Nephron progenitor cell (in vitro differentiated cells): ENCODE data around the gene NTM.

Experiments
- DNase-seq: peaks from one replicate; pipeline ENCODE4 v3.0.0; 2021
- H3K27ac Mint-ChIP-seq: 2 replicates; pipeline ENCODE4 v1.8.0; 2021; ENCODE audit warnings: mild to moderate bottlenecking, moderate library complexity, mixed read lengths
- H3K27me3 Mint-ChIP-seq: 2 replicates; pipeline ENCODE4 v1.8.0; 2021; ENCODE audit warnings: mild to moderate bottlenecking, low read depth, mixed read lengths; ENCODE audit not compliant: poor library complexity
- H3K36me3 Mint-ChIP-seq: 2 replicates; pipeline ENCODE4 v1.8.0; 2021; ENCODE audit warnings: low read depth, mixed read lengths
- H3K4me1 Mint-ChIP-seq: 2 replicates; pipeline ENCODE4 v1.8.0; 2021; ENCODE audit warnings: mixed read lengths
- H3K4me3 Mint-ChIP-seq: 2 replicates; pipeline ENCODE4 v1.8.0; 2021; ENCODE audit warnings: mild to moderate bottlenecking, moderate library complexity, mixed read lengths
- H3K9me3 Mint-ChIP-seq: 2 replicates; pipeline ENCODE4 v1.8.0; 2021; ENCODE audit warnings: mild to moderate bottlenecking, moderate library complexity, mixed read lengths
- TF ChIP-seq, protein P1 (sequence below): fragments of 200-600 bp; sonication (generic); IDR thresholded peaks from 2 replicates; pipeline ENCODE4 v1.5.0; 2021; ENCODE audit warnings: antibody characterized with exemption

NTM gene

DNA sequence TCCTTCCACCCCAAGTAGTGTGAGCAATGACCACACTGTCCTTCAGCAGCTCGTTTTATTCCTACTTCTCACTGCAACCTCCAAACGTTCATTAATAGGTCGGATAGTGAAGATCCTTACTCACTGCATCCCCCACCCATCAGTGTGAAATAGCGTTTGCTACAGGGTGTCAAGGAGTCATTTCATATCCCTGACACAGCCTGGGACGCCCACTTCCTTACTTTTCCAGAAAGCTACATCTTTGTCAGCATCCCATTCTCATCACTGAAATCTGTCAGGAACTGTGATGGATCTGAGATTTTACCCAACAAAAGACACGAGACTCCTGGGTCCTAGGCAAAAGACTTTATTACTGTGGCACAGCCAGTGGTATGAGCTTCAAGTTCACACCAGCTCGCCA, 592.4 kb downstream of the NTM start:
- Mint-ChIP-seq H3K27me3 (peaks cover 29% of the 10 kb centered on the region), H3K4me1 (peaks cover 55% of the 10 kb centered on the region), H3K27ac (no peak overlapping the region), H3K9me3 (peaks cover 11% of the 10 kb centered on the region), H3K36me3 (peaks cover 6% of the 10 kb centered on the region), H3K4me3 (no peak overlapping the region)
- no peak for DNase-seq
- TF ChIP-seq, protein P1, sequence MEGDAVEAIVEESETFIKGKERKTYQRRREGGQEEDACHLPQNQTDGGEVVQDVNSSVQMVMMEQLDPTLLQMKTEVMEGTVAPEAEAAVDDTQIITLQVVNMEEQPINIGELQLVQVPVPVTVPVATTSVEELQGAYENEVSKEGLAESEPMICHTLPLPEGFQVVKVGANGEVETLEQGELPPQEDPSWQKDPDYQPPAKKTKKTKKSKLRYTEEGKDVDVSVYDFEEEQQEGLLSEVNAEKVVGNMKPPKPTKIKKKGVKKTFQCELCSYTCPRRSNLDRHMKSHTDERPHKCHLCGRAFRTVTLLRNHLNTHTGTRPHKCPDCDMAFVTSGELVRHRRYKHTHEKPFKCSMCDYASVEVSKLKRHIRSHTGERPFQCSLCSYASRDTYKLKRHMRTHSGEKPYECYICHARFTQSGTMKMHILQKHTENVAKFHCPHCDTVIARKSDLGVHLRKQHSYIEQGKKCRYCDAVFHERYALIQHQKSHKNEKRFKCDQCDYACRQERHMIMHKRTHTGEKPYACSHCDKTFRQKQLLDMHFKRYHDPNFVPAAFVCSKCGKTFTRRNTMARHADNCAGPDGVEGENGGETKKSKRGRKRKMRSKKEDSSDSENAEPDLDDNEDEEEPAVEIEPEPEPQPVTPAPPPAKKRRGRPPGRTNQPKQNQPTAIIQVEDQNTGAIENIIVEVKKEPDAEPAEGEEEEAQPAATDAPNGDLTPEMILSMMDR, result no peak

DNA sequence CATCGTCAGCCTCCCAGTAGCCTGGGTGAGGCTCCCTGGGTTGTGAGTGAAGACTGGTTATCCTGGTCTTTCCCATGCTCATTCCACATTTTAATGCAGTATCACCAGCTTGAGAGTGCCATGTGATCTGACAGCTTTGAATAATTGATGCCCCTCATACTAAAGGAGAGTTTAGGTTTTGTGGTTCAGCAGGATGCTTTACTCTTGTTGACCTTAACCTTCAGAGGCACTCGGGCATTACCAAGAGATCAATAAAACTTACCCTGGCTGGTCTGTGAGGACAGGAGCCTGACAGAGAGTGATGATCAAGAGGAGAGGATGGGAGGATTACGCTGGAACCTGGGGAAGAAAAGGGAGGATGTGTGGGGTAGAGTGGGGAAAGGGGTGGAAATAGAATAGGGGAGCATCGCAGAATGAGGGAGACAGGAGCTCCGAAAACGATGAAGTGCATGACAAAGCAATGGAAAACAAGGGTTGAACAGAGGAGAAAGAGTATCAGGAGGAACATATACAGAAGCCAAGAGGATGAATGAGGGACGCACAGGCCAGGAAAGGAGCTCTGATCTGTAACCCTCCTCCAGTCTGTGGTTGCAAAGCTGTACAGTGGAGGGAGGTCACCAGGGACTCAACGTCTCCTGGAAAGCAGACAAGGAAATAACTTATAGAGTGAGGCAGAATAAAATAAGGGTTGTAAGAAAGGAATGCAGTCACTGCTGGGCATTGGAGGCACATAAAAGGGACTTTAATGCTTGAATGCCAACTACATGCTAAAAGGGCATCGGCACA, 594.5 kb downstream of the NTM start:
- Mint-ChIP-seq H3K9me3 (peaks cover 3% of the 10 kb centered on the region), H3K36me3 (no peaks in the 10 kb centered on the region), H3K4me1 (peaks cover 68% of the 10 kb centered on the region), H3K27ac (peak overlapping the region; percentile 33), H3K27me3 (peaks cover 47% of the 10 kb centered on the region), H3K4me3 (peak overlapping the region; percentile 53)
- TF ChIP-seq, protein P1, result no peak
- peak; percentile 29 for DNase-seq

DNA sequence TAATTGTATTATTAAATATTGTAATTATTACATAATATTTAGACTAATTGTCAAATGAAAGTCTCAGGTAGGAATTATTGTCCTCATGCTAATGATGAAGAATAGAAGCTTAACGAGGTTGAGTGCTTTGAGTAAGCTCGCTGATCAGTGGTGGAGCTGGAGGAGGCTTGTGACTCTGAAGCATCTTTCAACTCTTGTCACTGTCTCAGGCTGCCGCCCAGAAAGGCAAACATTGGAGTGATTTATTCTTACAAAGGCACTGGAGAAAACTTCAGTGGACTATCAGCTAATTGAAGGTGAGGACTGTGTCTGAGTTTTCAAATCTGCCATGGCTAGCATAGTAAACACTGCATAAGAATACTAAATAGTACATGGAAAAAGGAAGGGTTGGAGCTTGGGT, 595.1 kb downstream of the NTM start:
- H3K27ac Mint-ChIP-seq, result peak overlapping the region; percentile 23
- DNase-seq, result peak; percentile 17
- no peaks in the 10 kb centered on the region for H3K36me3 Mint-ChIP-seq
- H3K9me3 Mint-ChIP-seq, result peaks cover 3% of the 10 kb centered on the region
- peaks cover 74% of the 10 kb centered on the region for H3K4me1 Mint-ChIP-seq
- TF ChIP-seq, protein P1, result no peak
- H3K4me3 Mint-ChIP-seq, result peak overlapping the region; percentile 53
- H3K27me3 Mint-ChIP-seq, result peaks cover 48% of the 10 kb centered on the region

DNA sequence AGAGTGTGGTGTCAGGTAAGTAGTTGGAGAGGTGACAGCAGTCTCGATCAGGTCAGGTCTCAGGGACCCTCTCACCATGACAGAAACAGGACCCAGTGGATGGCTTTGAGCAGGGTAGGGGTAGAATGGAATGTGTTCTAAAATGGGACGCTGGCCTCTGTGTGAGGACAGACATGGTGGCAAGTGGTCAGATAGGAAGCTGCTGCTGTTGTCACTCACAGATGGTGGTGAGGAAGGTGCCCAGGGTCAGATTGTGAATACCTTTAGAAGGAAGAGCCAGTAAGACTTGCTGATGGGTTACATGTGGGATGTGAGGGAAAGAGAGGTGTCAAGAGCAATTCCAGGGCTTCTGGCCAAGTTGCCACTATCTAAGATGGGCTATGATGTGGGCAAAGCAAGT, 596.3 kb downstream of the NTM start:
- H3K4me1 Mint-ChIP-seq, result peaks cover 77% of the 10 kb centered on the region
- no peak for DNase-seq
- H3K27ac Mint-ChIP-seq, result no peak overlapping the region
- H3K9me3 Mint-ChIP-seq, result no peaks in the 10 kb centered on the region
- no peaks in the 10 kb centered on the region for H3K36me3 Mint-ChIP-seq
- TF ChIP-seq, protein P1, result no peak
- peaks cover 43% of the 10 kb centered on the region for H3K27me3 Mint-ChIP-seq
- H3K4me3 Mint-ChIP-seq, result peak overlapping the region; percentile 2

DNA sequence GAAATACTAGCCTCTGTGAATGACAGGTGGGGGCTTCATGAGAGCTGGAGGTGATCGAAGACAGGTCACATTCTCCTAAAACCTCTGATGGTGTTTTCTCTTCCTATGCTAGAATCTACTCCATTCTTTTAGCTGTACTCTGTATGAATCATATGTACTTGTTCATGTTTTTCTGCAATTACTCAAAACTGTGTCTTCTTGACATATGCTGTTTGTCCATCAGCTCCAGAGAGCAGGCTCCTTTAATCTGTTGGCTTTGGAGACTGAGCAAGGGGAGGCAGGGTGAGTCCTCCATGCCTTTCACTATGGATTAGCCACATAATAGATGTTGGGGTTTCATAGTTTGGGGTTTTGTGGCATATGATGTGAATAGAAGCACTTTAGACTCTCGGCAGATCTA, 598.8 kb downstream of the NTM start:
- Mint-ChIP-seq H3K4me1 (peaks cover 71% of the 10 kb centered on the region), H3K9me3 (no peaks in the 10 kb centered on the region), H3K36me3 (no peaks in the 10 kb centered on the region)

More for the DNA sequence above, 598.8 kb downstream of the NTM start:
- H3K27me3 Mint-ChIP-seq, result peaks cover 31% of the 10 kb centered on the region
- DNase-seq, result no peak
- H3K27ac Mint-ChIP-seq, result no peak overlapping the region
- TF ChIP-seq, protein P1, result no peak
- H3K4me3 Mint-ChIP-seq, result no peak overlapping the region
